IMR-90 (cell line): ENCODE data around the gene URI1. TPM values are rescaled to one million over a fixed set of nuclear protein-coding genes. Genes with fewer than 3 reads are reported as not detected.

ENCODE experiments used
- ATAC-seq: fragments of 200-7000 bp; cut with Tn5 transposase; 2 replicates; pipeline ENCODE4 v1.9.1; 2020; ENCODE audit warnings: low read depth, mild to moderate bottlenecking, moderate library complexity
- BruUV-seq: library from RNA; stranded (reverse); fragments of 400-500 nt; replicated peaks from 2 replicates; lab custom pipeline; 2021; lab: Mats Ljungman, UMichigan
- CTCF ChIA-PET: fragments of 300-600 bp; formaldehyde crosslinking; extraction: SDS; loops from one replicate; lab custom pipeline; 2021; ENCODE audit warnings: antibody characterized with exemption; lab: Yijun Ruan, JAX
- POLR2A ChIA-PET: fragments of 300-600 bp; sonication (Branson Sonifier 250); formaldehyde crosslinking; loops from one replicate; lab custom pipeline; 2022; ENCODE audit warnings: antibody characterized with exemption; ENCODE audit not compliant: unreplicated experiment; lab: Charles Lee
- DNase-seq: peaks from one replicate; pipeline ENCODE4 v3.0.0; 2013
- H2AFZ ChIP-seq: replicated peaks from 2 replicates; pipeline ENCODE3; 2013; ENCODE audit warnings: low read length, mild to moderate bottlenecking; ENCODE audit not compliant: poor library complexity
- H2AK5ac ChIP-seq: 2 replicates; pipeline ENCODE4 v1.6.1; 2013; ENCODE audit warnings: low read depth, low read length, inconsistent platforms
- H2AK9ac ChIP-seq: replicated peaks from 2 replicates; pipeline ENCODE3; 2013; ENCODE audit warnings: mild to moderate bottlenecking, low read depth, low read length, moderate library complexity; ENCODE audit not compliant: poor library complexity
- H2BK120ac ChIP-seq: 2 replicates; pipeline ENCODE4 v1.6.1; 2013; ENCODE audit warnings: low read depth, low read length, inconsistent platforms
- H2BK15ac ChIP-seq: 3 replicates; pipeline ENCODE4 v1.6.1; 2013; ENCODE audit warnings: low read depth, low read length, inconsistent platforms
- H2BK20ac ChIP-seq: 2 replicates; pipeline ENCODE4 v1.6.1; 2013; ENCODE audit warnings: low read depth, mild to moderate bottlenecking, inconsistent platforms, low read length, moderate library complexity
- H2BK5ac ChIP-seq: 2 replicates; pipeline ENCODE4 v1.6.1; 2013; ENCODE audit warnings: mild to moderate bottlenecking, low read depth, low read length, inconsistent platforms; ENCODE audit not compliant: poor library complexity, severe bottlenecking
- H3K14ac ChIP-seq: replicated peaks from 2 replicates; pipeline ENCODE4 v1.6.1; 2013; ENCODE audit warnings: low read depth, low read length, inconsistent platforms
- H3K18ac ChIP-seq: 2 replicates; pipeline ENCODE4 v1.6.1; 2013; ENCODE audit warnings: low read depth, low read length, control low read depth
- H3K23ac ChIP-seq: 2 replicates; pipeline ENCODE4 v1.6.1; 2013; ENCODE audit warnings: low read depth, low read length, inconsistent platforms
- H3K27ac ChIP-seq: 2 replicates; pipeline ENCODE4 v1.5.1; 2013; ENCODE audit warnings: mild to moderate bottlenecking, control low read depth, low read length; ENCODE audit not compliant: insufficient read depth
- H3K27me3 ChIP-seq: 2 replicates; pipeline ENCODE4 v1.6.1; 2013; ENCODE audit warnings: low read length; ENCODE audit not compliant: control insufficient read depth, insufficient read depth
- H3K36me3 ChIP-seq: 2 replicates; pipeline ENCODE4 v1.6.1; 2013; ENCODE audit warnings: low read length, mixed read lengths; ENCODE audit not compliant: control insufficient read depth, insufficient read depth
- H3K4ac ChIP-seq: 2 replicates; pipeline ENCODE4 v1.6.1; 2013; ENCODE audit warnings: low read depth, low read length, inconsistent platforms
- H3K4me1 ChIP-seq: 2 replicates; pipeline ENCODE4 v1.6.1; 2013; ENCODE audit warnings: low read length, mixed read lengths; ENCODE audit not compliant: control insufficient read depth, insufficient read depth
- H3K4me2 ChIP-seq: 2 replicates; pipeline ENCODE4 v1.6.1; 2013; ENCODE audit warnings: low read depth, mild to moderate bottlenecking, control low read depth, low read length, moderate library complexity
- H3K4me3 ChIP-seq: 2 replicates; pipeline ENCODE4 v1.5.1; 2013; ENCODE audit warnings: low read depth, mild to moderate bottlenecking, control low read depth, low read length, moderate library complexity; ENCODE audit not compliant: insufficient read depth
- H3K56ac ChIP-seq: 2 replicates; pipeline ENCODE4 v1.6.1; 2013; ENCODE audit warnings: low read length, inconsistent platforms; ENCODE audit not compliant: insufficient read depth; ENCODE audit errors: extremely low read depth
- H3K79me1 ChIP-seq, 2 experiments: 2 replicates each; pipeline ENCODE4 v1.6.1; 2013; ENCODE audit warnings: low read length in 2 of 2, inconsistent platforms in 1 of 2, low read depth in 1 of 2
- H3K9ac ChIP-seq: 2 replicates; pipeline ENCODE4 v1.6.1; 2013; ENCODE audit warnings: low read depth, low read length, control low read depth
- H3K9me1 ChIP-seq: 2 replicates; pipeline ENCODE4 v1.6.1; 2013; ENCODE audit warnings: low read length, inconsistent platforms; ENCODE audit not compliant: insufficient read depth
- H3K9me3 ChIP-seq: 2 replicates; pipeline ENCODE4 v1.6.1; 2013; ENCODE audit warnings: low read length; ENCODE audit not compliant: control insufficient read depth, insufficient read depth
- H4K20me1 ChIP-seq: 2 replicates; pipeline ENCODE4 v1.6.1; 2013; ENCODE audit warnings: low read length, inconsistent platforms; ENCODE audit not compliant: insufficient read depth
- H4K5ac ChIP-seq: 2 replicates; pipeline ENCODE4 v1.6.1; 2013; ENCODE audit warnings: mild to moderate bottlenecking, low read depth, low read length, control low read depth
- H4K8ac ChIP-seq, 2 experiments: 2 replicates each; pipeline ENCODE4 v1.6.1; 2013; ENCODE audit warnings: low read depth in 2 of 2, low read length in 2 of 2, control low read depth in 1 of 2, inconsistent platforms in 1 of 2
- H4K91ac ChIP-seq: 2 replicates; pipeline ENCODE4 v1.6.1; 2013; ENCODE audit warnings: low read depth, low read length, inconsistent platforms; ENCODE audit not compliant: insufficient read depth
- RAD21 ChIP-seq: IDR thresholded peaks from 2 replicates; pipeline ENCODE4 v1.6.1; 2012; ENCODE audit warnings: low read length, improper control_type of control experiment
- RCOR1 ChIP-seq: IDR thresholded peaks from 2 replicates; pipeline ENCODE4 v1.6.1; 2012; ENCODE audit warnings: mild to moderate bottlenecking, low read length, improper control_type of control experiment; ENCODE audit not compliant: insufficient replicate concordance
- RFX5 ChIP-seq: IDR thresholded peaks from 2 replicates; pipeline ENCODE4 v1.8.0; 2012; ENCODE audit warnings: low read depth, mild to moderate bottlenecking, low read length, moderate library complexity
- WGBS, 2 experiments: methylation state at CpG; one replicate each; pipeline versions ENCODE4 v1.1.5 to v1.1.7; 2013; ENCODE audit warnings: missing lambda C conversion rate in 2 of 2; ENCODE audit not compliant: insufficient read length in 1 of 2; ENCODE audit errors: extremely low coverage in 2 of 2; 5-methylcytosine and 5-hydroxymethylcytosine counted together
- dilution Hi-C: fragments of 300-500 bp; cut with HindIII; formaldehyde crosslinking; loops from one replicate; pipeline ENCODE4 v1.14.3; 2018; ENCODE audit warnings: low sequenced_read_pairs; ENCODE audit not compliant: unreplicated experiment
- in situ Hi-C: fragments of 300-500 bp; cut with MboI; formaldehyde crosslinking; loops from 3 replicates; pipeline ENCODE4 v1.14.3; 2019; ENCODE audit warnings: low sequenced_read_pairs, inconsistent platforms, mixed read lengths
- intact Hi-C: fragments of 100-400 bp; cut with micrococcal nuclease; formaldehyde crosslinking; loops from 2 replicates; pipeline ENCODE4 v1.10.0; 2022
- polyA plus RNA-seq, 3 experiments: library from polyadenylated mRNA; depleted of rRNA; stranded (reverse); fragments of >200 nt; gene quantifications; 2 replicates each; pipeline ENCODE4 v1.2.3, GENCODE V29; 2012; ENCODE audit warnings: low replicate concordance in 1 of 3
- total RNA-seq: library from RNA; depleted of rRNA; stranded (reverse); fragments of >200 nt; gene quantifications from 2 replicates; pipeline ENCODE4 v1.2.3, GENCODE V29; 2012
- TF ChIP-seq, protein P1 (sequence below): conservative IDR thresholded peaks from 2 replicates; pipeline ENCODE4 v1.5.1; 2012; ENCODE audit warnings: mild to moderate bottlenecking, low read depth, low read length, improper control_type of control experiment

The URI1 gene
- total and polyA plus RNA-seq, 2 of the 4 experiments (the other 2 are of a cell fraction) = 43.2 to 45.3 TPM

DNA sequence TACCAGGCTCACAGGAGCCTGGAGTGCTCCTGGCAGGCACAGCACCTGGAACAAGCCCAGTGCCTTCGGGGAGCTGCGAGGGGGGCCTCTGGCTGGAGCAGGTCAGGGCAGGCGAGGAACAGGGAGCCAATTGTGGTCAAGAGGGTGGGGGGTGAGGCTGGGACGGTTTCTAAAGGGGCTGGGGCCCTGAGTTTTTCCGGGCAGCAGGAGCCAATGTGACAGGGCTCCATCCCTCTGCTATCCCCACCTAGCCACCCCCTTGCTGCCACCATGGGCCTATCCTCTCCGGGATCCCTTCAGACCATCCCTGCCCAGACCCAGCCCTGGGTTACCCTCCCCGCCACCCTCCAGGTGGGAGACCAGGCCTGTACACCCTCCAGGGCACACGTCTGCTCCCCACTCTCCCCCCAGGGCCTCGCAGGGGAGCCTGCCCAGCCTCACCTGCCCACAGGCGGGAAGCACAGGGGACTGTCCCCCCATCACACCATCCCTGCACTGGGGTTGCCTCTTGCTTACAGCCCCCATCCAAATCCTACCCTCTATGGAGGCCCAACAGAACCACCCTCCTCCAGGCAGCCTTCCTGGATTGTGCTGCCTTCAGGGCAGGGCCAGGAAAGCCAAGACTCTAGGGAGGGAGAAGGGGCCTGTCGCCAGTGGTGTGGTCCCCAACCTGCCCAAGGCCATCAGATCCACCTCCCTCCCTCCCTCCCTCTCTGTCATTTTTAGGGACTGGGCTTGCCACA is 121.0 kb downstream of the URI1 start:
- no peak overlapping the region for H3K27ac ChIP-seq
- no peak overlapping the region for H3K4me3 ChIP-seq
- H2BK120ac ChIP-seq = no peak overlapping the region
- H2AK5ac ChIP-seq = no peak overlapping the region
- H3K14ac ChIP-seq = no peak overlapping the region
- H3K4me1 ChIP-seq = no peaks in the 10 kb centered on the region
- no peak overlapping the region for H2AFZ ChIP-seq
- DNase-seq = no peak
- CTCF ChIA-PET = no interaction called here
- WGBS, 2 experiments = 53% methylated on average over 2 of the region's 11 CpGs; no CpG with 5 or more reads in 1 of the 2 experiments
- POLR2A ChIA-PET = no interaction called here
- no peak overlapping the region for H3K18ac ChIP-seq
- no peak overlapping the region for H3K9ac ChIP-seq
- H3K9me1 ChIP-seq = no peaks in the 10 kb centered on the region
- no peak for TF ChIP-seq RAD21
- no peak for TF ChIP-seq RFX5
- TF ChIP-seq, protein P1, sequence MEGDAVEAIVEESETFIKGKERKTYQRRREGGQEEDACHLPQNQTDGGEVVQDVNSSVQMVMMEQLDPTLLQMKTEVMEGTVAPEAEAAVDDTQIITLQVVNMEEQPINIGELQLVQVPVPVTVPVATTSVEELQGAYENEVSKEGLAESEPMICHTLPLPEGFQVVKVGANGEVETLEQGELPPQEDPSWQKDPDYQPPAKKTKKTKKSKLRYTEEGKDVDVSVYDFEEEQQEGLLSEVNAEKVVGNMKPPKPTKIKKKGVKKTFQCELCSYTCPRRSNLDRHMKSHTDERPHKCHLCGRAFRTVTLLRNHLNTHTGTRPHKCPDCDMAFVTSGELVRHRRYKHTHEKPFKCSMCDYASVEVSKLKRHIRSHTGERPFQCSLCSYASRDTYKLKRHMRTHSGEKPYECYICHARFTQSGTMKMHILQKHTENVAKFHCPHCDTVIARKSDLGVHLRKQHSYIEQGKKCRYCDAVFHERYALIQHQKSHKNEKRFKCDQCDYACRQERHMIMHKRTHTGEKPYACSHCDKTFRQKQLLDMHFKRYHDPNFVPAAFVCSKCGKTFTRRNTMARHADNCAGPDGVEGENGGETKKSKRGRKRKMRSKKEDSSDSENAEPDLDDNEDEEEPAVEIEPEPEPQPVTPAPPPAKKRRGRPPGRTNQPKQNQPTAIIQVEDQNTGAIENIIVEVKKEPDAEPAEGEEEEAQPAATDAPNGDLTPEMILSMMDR = no peak
- TF ChIP-seq RCOR1 = no peak
- no peaks in the 10 kb centered on the region for H4K20me1 ChIP-seq
- no peak for ATAC-seq
- H3K4me2 ChIP-seq = no peak overlapping the region
- intact Hi-C loops (no loop called here), dilution Hi-C loops (no loop called here), in situ Hi-C loops (no loop called here)
- no peak overlapping the region for H4K5ac ChIP-seq
- no peak overlapping the region for H3K56ac ChIP-seq
- no peak overlapping the region for H4K8ac ChIP-seq
- no peak overlapping the region for H3K23ac ChIP-seq
- no peaks in the 10 kb centered on the region for H3K9me3 ChIP-seq
- no peaks in the 10 kb centered on the region for H3K79me1 ChIP-seq
- no peaks in the 10 kb centered on the region for H3K27me3 ChIP-seq
- no peak overlapping the region for H3K4ac ChIP-seq
- H2BK15ac ChIP-seq = no peak overlapping the region
- no peak overlapping the region for H2BK20ac ChIP-seq
- H4K91ac ChIP-seq = no peak overlapping the region
- no peaks in the 10 kb centered on the region for H3K36me3 ChIP-seq
- H2AK9ac ChIP-seq = no peak overlapping the region
- no peak overlapping the region for H2BK5ac ChIP-seq
- no TSS peak for BruUV-seq
